Measurements from ENCODE around the gene YJEFN3. TPM values are rescaled to one million over a fixed set of nuclear protein-coding genes. Genes with fewer than 3 reads are reported as not detected.

The YJEFN3 gene
- total RNA-seq, 1 donor from 2014 or later: 0.20 TPM

DNA sequence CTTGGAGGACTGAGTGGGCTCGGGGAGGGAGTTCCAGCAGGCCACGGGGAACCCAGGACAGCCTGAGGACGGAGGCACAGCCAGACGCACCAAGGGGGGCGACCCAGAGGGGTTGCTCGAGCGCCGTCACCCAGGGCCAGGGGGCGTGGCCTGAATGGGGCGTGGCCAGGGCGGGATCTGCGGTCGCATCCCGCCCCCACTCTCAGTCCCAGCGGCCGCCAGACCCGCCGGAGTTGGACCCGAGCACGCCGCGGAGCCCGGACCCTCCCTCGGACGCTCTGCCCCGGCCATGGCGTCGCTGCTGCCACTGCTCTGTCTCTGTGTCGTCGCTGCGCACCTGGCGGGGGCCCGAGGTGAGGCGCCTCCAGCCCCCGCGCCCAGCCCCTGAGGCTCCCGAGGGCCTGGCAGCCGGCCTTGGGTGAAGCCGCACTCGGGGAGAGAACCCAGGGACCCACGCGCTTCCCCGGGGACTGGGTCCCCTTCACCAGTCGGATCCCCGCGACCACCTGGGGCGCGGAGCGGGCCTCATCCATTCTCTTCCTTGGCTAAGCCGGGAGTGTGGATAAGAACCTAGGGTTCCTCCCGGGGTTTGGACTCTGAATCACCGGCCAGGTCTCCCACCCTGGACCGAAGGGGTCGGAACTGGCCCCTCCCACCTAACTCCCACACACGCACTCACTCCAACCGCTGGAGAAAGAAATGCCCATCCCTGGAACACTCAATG is 9.5 kb downstream of the YJEFN3 start, which contains the start of gene CILP2:
TSS of gene CILP2 (plus strand) at position 205 of the 724 bp plus-strand sequence. CDS start at position 290, 85 bp downstream.
- no peak for DNase-seq (ENCODE audit: low read depth in 2 of 2)

DNA sequence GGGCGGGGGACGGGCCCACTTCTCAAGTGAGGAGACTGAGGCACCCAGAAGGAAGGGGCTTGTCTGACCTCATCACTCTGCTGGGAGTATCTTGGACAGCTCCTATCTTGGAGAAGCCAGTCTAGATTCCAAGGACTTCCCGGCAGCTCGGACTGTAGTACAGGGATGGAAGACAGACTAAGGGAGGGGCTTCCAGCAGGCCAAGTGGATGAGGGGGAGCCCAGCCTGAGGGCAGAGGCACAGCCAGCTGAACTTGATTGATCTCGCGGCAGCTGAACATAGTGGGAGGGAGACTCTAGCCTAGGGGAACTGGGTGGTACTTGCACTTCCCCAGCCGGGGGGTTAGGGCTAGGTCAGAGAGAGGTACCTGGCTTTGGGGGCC is 10.1 kb downstream of the YJEFN3 start:
- no peak for DNase-seq (ENCODE audit: low read depth in 2 of 2)

DNA sequence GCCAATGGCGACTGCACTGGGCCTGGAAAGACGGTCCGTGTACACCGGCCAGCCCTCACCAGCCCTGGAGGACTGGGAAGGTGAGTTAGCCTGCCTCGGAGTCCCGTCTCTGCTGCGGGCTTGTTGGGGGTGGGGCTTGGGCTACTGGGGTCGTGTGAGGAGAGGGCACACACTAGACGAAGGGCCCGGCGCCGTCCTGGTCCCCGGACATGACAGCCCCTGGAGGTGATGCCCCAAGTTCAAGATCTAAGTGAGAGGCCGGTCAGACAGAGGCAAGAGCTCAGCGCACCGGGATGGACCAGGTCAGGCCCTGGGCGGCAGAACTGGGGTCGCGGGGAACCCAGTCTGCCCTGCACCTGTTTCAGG is 11.0 kb downstream of the YJEFN3 start:
- DNase-seq (ENCODE audit: low read depth in 2 of 2): no peak

DNA sequence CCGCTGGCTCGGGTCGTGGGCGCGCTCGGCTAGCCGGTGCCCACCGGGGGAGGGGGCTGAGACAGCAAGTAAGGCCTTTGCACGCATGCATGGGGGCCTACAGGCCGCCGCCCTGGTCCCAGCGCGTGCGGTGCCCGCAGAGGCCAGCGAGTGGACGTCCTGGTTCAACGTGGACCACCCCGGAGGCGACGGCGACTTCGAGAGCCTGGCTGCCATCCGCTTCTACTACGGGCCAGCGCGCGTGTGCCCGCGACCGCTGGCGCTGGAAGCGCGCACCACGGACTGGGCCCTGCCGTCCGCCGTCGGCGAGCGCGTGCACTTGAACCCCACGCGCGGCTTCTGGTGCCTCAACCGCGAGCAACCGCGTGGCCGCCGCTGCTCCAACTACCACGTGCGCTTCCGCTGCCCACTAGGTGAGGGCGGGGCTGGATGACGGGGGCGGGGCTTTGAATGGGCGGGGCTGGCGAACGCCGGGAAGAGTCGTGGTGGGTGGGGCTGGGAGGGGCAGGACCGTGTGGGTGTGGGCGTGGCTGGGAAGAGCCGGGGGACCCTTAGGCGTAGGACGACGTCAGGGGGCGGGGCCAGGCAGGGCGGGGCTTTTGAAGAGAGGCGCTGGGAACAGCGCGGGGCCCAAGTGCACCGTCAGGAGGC is 11.5 kb downstream of the YJEFN3 start:
- DNase-seq (ENCODE audit: low read depth in 2 of 2): peak; percentile 29 to 37

DNA sequence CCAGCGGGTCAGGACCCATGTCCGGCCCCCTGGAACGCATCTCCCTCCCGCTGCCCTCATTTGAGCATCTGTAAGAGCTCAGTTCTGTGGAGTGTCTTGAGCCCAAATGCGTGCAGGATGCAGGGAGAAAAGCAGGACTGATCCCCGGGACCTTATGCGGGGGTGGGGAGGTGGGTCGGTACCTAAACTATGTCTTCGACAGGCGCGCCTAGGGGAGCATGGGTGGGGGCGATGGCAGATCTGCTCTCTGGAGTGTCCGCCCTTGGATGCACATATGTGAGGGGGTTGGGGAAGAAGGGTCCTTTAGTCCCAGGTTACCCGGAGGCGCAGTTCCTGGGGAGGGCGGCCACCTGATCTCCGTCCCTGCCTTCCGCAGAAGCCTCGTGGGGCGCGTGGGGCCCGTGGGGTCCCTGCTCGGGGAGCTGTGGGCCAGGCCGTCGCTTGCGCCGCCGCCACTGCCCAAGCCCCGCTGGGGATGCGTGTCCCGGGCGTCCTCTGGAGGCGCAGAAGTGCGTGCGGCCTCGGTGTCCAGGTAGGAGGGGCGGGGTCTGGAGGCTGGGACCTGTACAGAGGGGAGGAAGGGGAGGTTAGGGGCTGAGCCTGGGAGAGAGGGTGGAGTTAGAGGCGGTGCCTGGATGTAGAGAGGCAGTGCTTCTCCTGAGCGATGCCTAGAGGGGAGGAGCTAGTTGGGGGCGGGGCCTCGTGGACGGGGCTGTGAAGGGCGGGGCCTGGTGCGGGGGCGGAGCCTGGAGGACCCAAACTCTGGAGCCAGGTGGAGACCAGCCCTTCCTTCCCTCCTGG is 12.2 kb downstream of the YJEFN3 start:
- DNase-seq (ENCODE audit: low read depth in 2 of 2): peak; percentile 20 to 38

DNA sequence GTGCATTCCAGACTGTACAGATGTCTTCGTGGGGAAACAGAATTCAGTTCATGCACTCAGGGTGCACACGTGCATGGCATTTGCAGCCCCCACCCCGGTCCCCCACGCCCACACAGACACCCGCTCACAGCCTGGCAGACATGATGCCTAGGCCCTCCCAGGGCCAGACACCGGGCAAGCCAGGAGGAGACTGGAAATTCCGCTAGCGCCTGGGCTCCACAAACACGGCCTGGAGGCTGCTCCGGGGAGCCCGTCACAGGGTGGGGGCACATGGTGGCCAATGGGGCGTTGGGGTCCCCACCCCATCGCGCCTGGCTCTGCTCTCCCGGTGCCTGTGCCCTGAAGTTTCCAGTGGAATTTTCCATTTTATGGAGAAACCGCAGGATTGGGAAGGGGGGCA is 12.9 kb downstream of the YJEFN3 start:
- DNase-seq (ENCODE audit: low read depth in 2 of 2): no peak

DNA sequence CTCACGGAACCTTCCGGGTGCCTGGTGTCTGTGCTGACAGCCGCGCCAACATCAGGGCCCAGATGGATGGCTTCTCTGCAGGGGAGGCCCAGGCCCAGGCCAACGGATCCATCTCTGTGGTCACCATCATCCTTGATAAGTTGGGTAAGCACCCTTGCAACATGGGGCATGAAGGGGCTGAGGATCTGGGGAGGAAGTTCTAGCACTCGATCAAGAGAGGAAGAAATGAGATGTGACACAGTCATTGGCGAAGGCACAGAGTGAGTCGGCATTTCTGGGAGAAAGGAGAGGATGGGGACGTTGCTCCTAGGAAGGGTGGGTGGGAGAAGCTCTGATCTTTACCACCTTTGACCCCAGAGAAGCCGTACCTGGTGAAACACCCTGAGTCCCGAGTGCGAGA is 13.8 kb downstream of the YJEFN3 start:
- DNase-seq (ENCODE audit: low read depth in 2 of 2): no peak

DNA sequence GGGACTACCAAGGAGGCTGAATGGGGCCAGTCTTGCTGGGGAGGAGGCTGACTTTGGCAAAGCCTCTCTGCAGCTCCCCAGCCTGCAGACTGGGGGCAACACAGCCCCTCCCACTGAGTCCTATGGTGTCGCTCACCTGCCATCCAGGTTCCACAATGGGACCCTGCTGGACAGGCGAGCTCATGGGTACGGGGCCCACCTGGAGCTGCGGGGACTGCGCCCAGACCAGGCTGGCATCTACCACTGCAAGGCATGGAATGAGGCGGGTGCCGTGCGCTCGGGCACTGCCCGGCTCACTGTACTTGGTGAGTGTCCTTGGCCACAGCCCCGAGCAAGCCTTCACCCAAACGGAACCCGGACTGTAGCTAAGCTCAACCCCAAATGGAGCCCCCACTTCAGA is 14.4 kb downstream of the YJEFN3 start:
- DNase-seq (ENCODE audit: low read depth in 2 of 2): no peak

DNA sequence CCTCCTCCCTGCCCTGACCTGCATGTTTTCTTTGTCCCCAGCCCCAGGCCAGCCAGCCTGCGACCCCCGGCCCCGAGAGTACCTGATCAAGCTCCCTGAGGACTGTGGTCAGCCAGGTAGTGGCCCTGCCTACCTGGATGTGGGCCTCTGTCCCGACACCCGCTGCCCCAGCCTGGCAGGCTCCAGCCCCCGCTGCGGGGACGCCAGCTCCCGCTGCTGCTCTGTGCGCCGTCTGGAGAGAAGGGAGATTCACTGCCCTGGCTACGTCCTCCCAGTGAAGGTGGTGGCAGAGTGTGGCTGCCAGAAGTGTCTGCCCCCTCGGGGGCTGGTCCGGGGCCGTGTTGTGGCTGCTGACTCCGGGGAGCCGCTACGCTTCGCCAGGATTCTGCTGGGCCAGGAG is 14.9 kb downstream of the YJEFN3 start:
- no peak for DNase-seq (ENCODE audit: low read depth in 2 of 2)

DNA sequence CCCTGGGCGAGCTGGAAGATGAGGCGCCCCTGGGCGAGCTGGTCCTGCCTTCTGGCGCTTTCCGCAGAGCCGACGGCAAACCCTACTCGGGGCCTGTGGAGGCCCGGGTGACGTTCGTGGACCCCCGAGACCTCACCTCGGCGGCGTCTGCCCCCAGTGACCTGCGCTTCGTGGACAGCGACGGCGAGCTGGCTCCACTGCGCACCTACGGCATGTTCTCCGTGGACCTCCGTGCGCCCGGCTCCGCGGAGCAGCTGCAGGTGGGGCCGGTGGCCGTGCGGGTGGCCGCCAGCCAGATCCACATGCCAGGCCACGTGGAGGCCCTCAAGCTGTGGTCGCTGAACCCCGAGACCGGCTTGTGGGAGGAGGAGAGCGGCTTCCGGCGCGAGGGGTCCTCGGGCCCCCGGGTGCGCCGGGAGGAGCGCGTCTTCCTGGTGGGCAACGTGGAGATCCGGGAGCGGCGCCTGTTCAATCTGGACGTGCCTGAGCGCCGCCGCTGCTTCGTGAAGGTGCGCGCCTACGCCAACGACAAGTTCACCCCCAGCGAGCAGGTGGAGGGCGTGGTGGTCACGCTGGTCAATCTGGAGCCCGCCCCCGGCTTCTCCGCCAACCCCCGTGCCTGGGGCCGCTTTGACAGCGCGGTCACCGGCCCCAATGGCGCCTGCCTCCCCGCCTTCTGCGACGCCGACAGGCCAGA is 15.7 kb downstream of the YJEFN3 start:
- DNase-seq (ENCODE audit: low read depth in 2 of 2): no peak

DNA sequence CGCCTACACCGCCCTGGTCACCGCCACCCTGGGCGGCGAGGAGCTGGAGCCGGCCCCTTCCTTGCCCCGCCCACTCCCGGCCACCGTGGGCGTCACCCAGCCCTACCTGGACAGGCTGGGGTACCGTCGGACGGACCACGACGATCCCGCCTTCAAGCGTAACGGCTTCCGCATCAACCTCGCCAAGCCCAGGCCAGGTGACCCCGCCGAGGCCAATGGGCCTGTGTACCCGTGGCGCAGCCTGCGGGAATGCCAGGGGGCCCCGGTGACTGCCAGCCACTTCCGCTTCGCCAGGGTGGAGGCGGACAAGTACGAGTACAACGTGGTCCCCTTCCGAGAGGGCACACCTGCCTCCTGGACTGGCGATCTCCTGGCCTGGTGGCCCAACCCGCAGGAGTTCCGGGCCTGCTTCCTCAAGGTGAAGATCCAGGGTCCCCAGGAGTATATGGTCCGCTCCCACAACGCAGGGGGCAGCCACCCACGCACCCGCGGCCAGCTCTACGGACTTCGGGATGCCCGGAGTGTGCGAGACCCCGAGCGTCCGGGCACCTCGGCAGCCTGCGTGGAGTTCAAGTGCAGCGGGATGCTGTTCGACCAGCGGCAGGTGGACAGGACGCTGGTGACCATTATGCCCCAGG is 16.4 kb downstream of the YJEFN3 start:
- DNase-seq (ENCODE audit: low read depth in 2 of 2): no peak

DNA sequence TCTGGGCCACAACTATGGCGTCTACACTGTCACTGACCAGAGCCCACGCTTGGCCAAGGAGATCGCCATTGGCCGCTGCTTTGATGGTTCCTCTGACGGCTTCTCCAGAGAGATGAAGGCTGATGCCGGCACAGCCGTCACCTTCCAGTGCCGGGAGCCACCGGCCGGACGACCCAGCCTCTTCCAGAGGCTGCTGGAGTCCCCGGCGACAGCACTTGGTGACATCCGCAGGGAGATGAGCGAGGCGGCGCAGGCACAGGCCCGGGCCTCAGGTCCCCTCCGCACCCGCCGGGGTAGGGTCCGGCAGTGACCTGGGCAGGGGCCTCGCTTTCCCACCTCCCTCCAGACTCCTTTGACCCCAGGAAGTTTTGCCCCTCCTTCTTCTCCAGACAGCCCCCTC is 17.0 kb downstream of the YJEFN3 start:
- DNase-seq (ENCODE audit: low read depth in 2 of 2): no peak

DNA sequence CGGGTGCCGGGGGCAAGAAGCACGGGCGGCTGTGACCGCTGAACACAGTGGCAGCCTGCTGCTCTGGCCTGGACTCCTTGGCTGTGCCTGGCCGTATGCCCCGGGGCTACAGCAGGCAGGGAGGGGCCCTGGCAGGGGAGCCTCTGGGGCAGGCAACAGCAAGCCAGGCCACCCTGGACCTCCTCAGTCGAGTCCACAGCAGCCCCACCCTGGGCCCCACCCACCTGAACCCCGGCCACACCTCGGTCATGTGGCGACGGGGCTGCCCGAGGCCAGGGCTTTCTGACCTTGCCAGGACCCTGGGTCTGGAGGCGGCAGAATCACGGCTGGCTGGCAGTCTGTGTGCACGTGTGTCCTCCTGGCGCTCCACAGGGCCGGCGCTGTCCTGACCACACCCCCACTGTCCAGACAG is 18.0 kb downstream of the YJEFN3 start:
- DNase-seq (ENCODE audit: low read depth in 2 of 2): no peak

DNA sequence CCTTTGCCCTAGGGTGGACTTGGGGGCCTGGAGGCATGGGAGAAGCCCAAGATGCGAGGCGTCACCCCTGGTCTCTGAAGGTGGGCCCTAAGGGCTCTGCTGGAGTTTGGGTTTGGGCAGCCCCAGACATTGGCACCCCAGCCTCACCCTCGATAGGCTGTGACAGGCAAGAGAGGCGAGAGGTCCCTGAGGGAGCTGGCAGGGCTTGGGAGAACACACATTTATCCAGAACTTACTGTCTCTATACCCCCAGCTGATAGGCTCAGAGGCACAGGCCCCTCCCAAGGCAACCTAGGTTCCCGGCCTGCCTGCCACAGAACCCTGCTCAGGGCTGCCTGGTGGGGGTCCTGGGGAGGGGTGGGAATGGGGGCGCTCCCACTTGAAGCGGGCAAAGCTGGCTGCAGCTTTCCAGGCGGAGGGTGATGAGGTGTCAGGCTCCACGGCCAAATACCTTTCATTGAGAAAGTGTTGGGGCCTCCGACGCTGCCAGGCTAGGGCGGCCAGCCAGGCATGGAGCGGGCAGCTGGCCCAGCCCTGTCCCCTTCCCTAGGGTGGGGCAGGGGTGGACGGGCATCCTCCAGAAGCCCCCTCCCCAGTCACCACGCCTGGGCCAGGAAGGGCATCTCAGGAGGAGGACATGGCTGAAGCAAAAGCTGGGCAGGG is 19.1 kb downstream of the YJEFN3 start:
- DNase-seq (ENCODE audit: low read depth in 2 of 2): no peak

DNA sequence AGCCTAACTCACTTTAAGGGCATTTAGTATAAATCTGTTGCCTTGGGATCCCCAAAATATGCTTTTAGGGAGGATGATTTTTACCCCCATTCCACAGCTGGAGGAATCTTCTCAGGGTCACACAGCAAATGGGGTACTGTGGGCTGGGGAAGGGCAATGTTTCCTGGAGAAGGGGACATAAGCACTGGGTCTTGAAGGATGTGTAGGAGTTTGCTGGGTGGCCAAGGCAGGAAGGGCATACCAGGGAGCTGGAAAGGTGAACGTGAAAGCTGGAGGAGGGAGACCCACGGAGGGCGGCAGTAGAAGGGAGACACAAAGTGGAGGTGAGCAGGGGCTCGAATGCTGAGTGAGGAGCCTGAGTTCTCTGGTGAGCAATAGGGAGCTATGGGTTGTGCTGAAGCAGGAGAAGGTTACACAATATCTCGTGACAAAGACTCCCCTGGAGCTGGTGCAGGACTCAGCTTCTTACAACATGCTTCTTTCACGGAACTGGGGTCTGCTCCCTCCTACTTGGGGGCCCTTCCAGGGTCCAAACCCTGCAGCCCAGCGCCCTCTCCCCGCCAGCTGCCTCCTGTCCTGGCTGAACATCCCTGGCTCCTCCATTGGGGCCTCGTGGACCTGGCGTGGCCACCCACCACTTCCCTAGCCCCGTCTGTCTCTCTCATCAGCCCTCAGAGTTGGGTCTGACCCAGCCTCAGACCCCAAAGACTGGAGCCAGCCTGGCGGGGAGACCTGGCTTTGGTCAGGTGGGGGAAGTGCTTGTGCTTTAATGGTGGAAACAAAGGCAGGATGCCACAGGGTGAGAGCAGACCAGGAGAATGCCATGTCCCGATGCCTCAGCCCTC is 20.4 kb downstream of the YJEFN3 start:
- DNase-seq (ENCODE audit: low read depth in 2 of 2): no peak

DNA sequence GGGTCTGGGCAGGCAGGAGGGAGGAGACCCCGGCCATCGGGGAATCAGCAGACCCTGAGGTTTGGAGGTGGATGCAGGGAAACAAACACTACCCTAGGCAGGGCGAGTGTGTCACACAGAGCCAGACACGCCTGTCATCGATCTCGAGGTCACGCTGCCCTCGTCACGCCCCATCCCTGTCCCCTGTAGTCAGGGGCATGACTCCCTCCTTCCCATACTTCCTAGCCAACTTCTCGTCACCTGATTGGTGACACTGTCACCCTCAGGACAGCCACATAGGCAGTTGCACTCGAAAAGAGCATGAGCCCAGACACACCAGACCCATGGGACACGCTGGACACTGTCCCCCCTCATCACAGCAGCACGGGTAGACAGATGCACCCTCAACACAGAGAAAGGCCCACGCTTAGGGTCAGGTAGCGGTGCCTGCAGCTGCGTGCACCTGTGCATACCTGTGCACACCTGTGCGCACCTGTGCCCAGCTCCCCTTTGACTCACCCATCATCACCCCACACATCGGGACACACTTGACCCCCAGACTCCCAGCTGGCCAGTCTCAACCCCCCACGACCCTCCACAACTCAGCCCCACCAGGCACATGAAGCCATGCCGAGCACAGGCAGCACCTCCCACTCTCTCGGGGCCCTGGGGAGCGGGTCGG is 21.2 kb downstream of the YJEFN3 start:
- no peak for DNase-seq (ENCODE audit: low read depth in 2 of 2)

DNA sequence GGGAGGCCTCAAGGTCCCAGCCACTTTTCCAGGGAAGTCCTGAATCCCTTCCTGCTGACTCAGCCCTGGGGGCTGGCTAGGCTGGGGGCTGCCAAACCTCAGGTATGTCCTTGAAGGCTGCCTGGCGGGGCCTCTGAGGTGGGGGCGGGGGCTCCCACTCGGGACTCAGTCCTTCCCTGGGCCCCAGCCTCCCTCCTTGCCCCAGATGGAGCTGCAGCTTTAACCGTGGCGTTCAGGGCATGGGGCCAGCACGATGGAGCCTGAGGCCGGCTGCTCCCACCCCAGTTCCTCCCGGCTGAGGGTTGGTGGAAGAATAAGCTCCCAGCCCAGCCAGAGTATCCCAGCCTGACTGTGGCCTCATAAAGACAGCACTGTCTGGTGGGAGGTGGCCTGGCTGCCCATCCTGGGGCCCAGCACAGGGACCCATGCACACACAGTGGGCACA is 21.8 kb downstream of the YJEFN3 start:
- no peak for DNase-seq (ENCODE audit: low read depth in 2 of 2)

DNA sequence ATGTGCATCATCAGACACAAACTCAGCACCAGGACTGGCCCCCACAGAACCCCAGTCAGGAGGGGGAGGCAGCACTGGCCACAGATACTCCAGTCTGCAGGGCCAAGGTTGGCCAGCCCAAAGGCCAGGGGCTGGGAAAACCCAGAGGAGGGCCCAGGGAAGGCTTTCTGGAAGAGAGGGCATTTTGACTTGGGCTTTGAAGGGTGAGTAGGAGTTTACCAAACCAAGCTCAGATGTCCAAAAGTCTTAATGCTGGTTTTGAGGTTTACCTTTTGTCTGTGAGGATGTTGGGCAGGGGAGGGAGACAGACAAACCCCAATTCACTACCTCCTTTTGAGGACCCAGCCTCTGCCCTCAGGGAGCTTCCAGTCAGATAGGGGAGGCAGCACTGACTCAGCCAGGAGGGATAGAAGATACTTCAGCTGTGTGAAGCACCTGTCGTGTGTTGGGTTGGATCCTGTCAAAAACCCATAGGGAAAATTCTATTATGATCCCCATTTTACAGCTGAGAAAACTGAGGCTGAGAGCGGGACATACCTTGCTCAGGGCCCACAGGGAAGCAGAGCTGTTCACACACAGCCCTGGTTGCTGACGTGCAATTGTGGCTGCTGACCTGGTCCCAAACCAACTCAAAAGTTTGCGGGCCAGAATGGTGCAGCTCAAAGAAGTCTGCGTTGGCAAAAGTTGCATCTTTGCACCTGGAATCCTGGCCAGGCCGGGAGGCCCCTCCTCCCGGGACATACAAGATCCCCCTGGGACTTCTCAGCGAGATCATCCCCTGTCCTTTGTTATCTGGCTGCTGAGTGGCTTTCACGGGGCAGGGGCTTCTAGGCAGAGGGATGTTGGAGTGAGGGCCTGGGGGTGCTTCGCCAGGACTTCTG is 22.5 kb downstream of the YJEFN3 start:
- no peak for DNase-seq (ENCODE audit: low read depth in 2 of 2)

Data from lung microvascular endothelial cell (primary cell).